Right lung (tissue), 10 donors: Measurements from ENCODE around the gene KMT2E. TPM values are rescaled to one million over a fixed set of nuclear protein-coding genes. Genes with fewer than 3 reads are reported as not detected.
A peak's percentile ranks its signal among the peaks of the same experiment; 100 is the strongest.
"Not testable (repeated sequence)": the region's sequence is repeated elsewhere in the genome, so short reads cannot be mapped to it uniquely, and the experiment has no call there.

Source experiments
- DNase-seq, 2 donors: peaks; one replicate each; pipeline ENCODE4 v3.0.0-alpha.2; 2013
- long read RNA-seq, 8 donors: transcript quantifications; one replicate each; lab custom pipeline, GENCODE V29; 2026
- polyA plus RNA-seq, 5 donors: library from polyadenylated mRNA; unstranded; fragments of 120-200 nt; gene quantifications; one replicate each; pipeline versions ENCODE4 v1.2.1 to v1.2.3, GENCODE V29; 2013; ENCODE audit warnings: inconsistent platforms in 1 of 5, low replicate concordance in 1 of 5; ENCODE audit not compliant: insufficient read length in 5 of 5, insufficient read depth in 1 of 5

Gene KMT2E, protein sequence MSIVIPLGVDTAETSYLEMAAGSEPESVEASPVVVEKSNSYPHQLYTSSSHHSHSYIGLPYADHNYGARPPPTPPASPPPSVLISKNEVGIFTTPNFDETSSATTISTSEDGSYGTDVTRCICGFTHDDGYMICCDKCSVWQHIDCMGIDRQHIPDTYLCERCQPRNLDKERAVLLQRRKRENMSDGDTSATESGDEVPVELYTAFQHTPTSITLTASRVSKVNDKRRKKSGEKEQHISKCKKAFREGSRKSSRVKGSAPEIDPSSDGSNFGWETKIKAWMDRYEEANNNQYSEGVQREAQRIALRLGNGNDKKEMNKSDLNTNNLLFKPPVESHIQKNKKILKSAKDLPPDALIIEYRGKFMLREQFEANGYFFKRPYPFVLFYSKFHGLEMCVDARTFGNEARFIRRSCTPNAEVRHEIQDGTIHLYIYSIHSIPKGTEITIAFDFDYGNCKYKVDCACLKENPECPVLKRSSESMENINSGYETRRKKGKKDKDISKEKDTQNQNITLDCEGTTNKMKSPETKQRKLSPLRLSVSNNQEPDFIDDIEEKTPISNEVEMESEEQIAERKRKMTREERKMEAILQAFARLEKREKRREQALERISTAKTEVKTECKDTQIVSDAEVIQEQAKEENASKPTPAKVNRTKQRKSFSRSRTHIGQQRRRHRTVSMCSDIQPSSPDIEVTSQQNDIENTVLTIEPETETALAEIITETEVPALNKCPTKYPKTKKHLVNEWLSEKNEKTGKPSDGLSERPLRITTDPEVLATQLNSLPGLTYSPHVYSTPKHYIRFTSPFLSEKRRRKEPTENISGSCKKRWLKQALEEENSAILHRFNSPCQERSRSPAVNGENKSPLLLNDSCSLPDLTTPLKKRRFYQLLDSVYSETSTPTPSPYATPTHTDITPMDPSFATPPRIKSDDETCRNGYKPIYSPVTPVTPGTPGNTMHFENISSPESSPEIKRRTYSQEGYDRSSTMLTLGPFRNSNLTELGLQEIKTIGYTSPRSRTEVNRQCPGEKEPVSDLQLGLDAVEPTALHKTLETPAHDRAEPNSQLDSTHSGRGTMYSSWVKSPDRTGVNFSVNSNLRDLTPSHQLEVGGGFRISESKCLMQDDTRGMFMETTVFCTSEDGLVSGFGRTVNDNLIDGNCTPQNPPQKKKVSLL (N-terminal part only)
- 10 to 100 TPM; 55.2 to 97.1 (median 90.6) TPM for polyA plus RNA-seq
- long read RNA-seq, donor 1, partial matches to known transcripts = 130 of 155 reads
- long read RNA-seq, donor 1, other reads (novel, unspliced or antisense) = 22 of 155 reads
- long read RNA-seq, donor 2, full-length matches to known transcripts = 2 of 2 reads
- long read RNA-seq, donor 2, partial matches to known transcripts = 0 of 2 reads
- long read RNA-seq, donor 2, other reads (novel, unspliced or antisense) = 0 of 2 reads
- long read RNA-seq, donor 3, partial matches to known transcripts = 83 of 84 reads
- long read RNA-seq, donor 3, other reads (novel, unspliced or antisense) = 0 of 84 reads
- long read RNA-seq, donor 4, partial matches to known transcripts = 10 of 11 reads
- long read RNA-seq, donor 4, other reads (novel, unspliced or antisense) = 0 of 11 reads
- long read RNA-seq, donor 5, partial matches to known transcripts = 11 of 15 reads
- long read RNA-seq, donor 5, other reads (novel, unspliced or antisense) = 0 of 15 reads
- long read RNA-seq, donor 6, partial matches to known transcripts = 116 of 119 reads
- long read RNA-seq, donor 6, other reads (novel, unspliced or antisense) = 0 of 119 reads
- long read RNA-seq, donor 7, partial matches to known transcripts = 5 of 8 reads
- long read RNA-seq, donor 7, other reads (novel, unspliced or antisense) = 0 of 8 reads
- long read RNA-seq, donor 8, partial matches to known transcripts = 0 of 1 reads
- long read RNA-seq, donor 8, other reads (novel, unspliced or antisense) = 0 of 1 reads

DNA sequence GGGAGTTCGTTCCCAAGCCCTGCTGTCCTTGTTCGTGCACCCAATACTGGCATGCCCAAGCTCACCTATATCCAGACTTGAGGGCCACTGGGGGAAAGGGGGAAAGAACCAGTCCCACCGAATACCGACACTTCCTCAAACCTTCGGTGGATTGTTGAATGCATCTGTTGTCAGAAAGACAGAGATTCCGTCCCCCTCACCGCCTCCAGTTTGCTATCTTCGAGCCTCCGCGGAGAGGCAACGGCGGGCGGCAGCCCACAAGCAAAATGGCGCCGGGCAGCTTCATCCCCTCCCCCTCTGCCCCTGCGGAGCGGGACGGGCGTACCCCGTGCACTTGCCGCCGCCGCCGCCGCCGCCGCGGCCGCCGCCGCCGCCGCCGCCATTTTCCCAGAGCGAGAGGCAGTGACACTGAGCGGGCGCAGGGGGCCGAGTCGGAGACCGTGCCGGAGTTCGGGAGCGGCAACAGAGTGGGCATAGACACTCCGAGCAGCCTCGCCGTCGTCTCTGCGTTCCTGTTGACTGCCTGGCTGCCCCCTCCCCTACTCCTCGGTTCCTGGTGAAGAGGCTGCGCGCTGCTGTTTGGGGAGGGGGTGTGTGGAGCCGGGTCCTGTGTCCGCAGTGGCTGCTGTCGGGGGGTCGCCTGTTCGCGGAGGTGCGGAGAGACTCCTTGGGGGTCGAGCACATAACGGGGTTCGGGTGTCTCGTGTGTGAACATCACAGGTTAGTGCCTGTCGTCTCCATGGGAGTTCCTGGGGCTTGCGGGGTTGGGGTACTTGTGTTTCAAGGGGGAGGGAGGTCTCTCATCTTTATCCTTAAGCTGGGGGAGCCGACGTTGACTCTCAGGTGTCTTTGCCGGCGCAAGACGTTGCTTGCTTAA, at the start of gene KMT2E:
TSS of gene KMT2E (plus strand) at position 390 of the 877 bp plus-strand sequence. CDS start 26,748 bp downstream, outside the sequence.
- peak; percentile 89 to 90 for DNase-seq

- no peak for DNase-seq
These were observed 49.3 kb upstream of the KMT2E start for GRCh38 chr7:104964626-104965236.

GRCh38 chr7:104966022-104966421, 48.0 kb upstream of the KMT2E start:
- DNase-seq = no peak

DNA sequence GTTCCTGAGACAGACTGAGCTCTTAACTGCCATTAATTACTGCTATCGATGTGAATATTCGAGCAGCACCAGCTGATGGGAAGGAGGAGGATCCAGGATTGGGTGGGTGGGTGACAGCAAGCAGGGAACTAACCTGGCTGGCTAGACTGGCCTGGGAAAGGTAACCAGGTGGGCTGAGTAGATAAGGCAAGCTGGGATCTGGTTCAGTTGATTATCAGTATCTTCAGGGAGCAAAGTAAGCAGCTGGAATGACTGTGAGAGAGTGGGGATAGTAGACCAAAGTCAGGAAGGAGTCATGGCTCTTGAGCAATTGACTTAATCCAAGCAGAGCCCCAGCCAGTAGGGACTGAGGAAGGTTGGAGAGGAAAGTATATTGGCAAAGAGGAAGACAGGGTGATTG, 46.9 kb upstream of the KMT2E start:
- DNase-seq = no peak

DNA sequence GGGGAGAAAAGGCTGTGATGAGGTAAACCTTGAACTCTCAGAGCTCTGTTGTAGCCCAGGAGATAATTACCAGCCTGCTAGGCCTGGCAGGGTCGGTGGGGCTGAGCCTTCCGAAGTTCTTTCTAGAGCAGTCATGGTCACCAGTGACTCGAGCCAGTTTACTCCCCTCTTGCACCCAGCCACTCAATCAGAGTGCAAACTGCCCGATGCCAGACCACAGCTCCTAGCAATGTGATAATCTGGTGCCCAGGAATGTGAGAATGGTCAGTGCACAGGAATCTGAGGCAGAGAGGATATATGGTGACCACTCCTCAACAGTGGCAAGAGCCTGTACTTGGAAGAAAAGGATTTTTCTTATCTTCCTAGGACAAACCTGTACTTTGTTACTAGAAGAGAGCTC, 46.4 kb upstream of the KMT2E start:
- no peak for DNase-seq

GRCh38 chr7:104968648-104969047, 45.4 kb upstream of the KMT2E start:
- DNase-seq = no peak

- DNase-seq = no peak
These were observed 44.8 kb upstream of the KMT2E start for GRCh38 chr7:104969183-104969582.

DNA sequence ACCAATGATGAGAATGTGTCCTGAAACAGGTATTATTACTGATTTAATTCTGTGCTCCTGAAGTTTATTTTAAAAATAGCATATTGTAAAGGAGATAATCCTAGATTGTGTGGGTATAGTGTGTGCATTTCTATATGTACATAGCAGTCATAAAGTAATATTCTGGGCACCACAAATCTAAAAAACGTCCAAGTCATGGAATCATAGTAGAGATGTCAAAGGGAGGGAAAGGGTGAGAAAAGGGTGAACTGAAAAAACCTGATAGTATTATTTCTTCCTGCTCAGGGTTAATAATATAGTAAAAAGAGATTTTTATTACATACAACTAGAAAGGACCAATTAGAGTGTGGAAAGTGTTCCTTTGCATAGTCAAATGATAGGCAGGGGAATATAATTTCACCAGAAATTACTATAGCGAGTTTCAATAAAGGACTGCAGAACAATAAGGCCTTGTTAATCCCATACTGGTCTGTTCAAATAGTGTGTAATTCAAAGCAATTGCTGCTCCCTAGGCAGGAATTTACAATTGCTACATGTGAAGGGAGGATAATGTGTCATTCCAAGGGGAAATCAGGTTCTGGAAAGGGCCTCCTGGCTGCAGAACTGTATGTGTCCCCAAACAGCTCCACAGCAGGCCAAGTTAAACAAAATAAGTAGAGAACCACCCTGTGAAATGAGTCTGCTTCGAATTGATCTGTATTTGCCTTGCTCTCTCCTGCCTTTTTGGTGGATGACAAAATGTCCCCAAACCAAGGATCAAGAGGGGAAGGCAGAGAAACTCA, 42.5 kb upstream of the KMT2E start:
- no peak for DNase-seq

GRCh38 chr7:104972500-104972899, 41.5 kb upstream of the KMT2E start:
- DNase-seq = no peak

DNA sequence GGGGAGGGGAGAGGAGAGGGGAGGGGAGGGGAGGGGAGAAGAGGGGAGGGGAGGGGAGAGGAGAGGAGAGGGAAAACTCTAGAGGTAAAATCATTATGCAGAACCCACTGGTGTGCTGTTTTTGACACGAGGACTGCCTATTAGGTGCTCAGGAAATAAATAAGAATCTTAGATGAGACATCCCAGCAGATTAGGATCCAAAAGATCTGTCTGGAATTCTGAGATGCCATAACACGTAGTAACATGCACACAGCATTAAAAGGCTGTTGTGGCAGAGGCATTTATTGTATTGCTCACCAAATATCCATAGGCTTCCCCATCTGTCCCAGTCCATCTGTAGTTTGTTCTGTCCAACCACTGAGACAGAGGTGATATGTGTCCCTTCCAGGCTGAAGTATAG, 40.8 kb upstream of the KMT2E start:
- DNase-seq = no peak

DNA sequence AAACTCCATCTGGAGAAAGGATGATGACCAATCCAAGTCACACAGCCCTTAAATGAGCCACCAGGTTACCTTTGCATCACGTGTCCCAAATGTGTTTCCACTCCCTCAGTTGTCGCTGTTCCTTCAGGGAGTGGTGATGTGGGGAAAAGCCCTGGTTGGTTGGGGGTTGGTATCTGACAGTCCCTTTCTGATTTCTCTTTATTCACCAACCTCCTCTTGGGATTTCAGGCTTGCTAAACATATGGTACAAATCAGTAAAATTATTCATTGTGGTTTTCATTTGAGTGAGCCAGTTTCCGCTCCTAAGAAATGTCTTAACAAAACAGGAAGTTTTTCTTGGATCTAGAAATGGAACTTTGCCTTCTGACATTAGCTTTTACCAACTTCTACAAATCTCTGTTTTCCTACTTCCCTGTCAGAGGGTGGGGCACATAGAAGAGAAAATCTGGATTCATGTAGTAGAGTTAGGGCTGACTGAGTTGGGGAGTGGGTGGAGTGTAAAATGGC, 40.0 kb upstream of the KMT2E start:
- no peak for DNase-seq

DNA sequence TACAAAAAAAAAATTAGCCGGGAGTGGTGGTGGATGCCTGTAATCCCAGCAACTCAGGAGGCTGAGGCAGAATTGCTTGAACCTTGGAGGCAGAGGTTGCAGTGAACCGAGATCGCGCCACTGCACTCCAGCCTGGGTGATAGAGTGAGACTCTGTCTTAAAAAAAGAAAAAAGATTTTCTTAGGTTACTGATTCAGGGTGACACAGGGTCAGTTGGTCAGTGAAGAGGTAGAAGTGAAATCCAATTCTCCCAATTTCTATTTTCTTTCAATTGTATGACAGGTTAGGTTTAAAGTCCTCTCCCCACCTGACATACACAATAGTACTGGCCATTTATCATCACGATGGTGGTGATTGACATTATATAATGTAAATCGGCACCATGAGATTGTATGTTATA, 38.5 kb upstream of the KMT2E start:
- DNase-seq = not testable (repeated sequence)

GRCh38 chr7:104976966-104977636, 36.9 kb upstream of the KMT2E start:
- no peak for DNase-seq

- DNase-seq = peak; percentile 68 to 75
These were observed 35.5 kb upstream of the KMT2E start for GRCh38 chr7:104978460-104978859.

DNA sequence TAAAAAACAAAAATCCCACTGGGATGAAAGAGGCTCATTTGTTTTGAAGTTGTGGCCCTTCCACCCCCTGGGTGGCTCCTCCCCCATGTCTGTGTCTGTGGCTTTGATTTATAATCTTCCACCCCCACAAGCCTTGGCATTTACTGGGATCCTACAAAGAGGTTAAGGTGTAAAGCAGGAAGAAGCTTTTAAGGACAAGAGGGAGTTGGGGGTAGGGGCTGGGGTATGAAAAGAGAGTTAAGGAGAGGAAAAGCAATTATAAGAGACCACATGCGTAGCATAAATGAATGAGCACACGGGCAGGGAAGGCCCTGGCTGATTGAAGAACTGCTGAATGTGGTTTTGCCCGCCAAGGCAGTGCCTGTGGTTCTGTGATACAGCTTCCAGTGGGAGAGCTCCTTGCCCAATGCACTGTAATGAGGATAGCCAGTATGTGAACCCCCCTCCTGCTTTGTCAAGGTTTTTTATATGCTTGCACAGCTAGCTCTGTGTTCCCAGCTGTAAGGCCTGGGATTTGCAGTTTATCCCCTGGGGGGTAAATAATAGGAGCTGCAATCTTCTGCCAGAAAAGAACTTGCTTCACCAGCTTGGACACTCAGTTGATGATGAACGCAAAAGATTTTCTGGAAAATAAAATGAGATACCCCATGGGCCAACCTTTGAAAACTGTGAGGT, 34.7 kb upstream of the KMT2E start:
- no peak for DNase-seq

DNA sequence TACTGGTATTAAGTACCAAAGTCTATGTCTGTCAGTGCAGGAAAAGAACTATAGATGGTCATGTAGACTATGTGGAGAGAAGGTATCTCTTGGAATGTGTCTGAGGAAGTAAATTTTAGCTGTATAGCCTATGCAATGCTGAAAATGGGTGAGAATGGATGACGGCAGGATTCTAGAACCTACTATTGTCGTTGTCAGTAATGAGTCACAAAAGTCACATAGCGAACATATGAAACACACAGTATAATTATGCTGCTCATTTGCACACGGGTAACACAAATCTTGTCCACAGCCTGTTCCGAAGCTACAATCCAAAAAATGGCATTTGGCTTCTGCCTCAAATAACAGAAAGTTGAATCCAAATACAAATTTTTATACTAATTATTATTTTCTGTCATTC, 33.6 kb upstream of the KMT2E start:
- no peak for DNase-seq
